Measurements from ENCODE around the gene BCL11A.

DNA sequence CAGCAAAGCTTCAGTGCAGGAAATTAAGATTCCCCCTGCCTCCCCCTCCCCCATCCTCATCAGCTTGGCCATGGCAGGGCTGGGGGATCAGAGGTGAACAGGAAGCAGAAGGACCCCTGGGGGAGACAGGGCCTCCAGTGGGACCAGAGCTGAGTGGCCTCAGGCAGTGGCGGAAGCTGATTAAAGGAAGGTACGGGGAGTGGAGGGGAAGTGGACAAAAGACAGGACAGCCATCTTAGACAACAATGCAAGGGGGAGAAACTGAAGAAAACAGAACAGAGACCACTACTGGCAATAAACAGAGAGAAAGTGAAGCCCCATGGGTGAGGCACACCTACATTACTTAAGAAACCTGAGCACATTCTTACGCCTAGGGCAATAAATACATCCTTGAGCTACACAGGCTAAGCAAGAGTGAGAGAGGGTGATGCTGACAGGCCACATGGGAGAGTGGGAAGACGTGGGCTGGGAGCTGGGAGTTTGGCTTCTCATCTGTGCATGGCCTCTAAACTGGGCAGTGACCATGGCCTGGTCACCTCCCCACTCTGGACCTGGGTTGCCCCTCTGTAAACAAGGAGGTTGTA is 59.6 kb downstream of the BCL11A start:
- TF ChIP-seq, protein P1, sequence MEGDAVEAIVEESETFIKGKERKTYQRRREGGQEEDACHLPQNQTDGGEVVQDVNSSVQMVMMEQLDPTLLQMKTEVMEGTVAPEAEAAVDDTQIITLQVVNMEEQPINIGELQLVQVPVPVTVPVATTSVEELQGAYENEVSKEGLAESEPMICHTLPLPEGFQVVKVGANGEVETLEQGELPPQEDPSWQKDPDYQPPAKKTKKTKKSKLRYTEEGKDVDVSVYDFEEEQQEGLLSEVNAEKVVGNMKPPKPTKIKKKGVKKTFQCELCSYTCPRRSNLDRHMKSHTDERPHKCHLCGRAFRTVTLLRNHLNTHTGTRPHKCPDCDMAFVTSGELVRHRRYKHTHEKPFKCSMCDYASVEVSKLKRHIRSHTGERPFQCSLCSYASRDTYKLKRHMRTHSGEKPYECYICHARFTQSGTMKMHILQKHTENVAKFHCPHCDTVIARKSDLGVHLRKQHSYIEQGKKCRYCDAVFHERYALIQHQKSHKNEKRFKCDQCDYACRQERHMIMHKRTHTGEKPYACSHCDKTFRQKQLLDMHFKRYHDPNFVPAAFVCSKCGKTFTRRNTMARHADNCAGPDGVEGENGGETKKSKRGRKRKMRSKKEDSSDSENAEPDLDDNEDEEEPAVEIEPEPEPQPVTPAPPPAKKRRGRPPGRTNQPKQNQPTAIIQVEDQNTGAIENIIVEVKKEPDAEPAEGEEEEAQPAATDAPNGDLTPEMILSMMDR (IDR thresholded peaks at IDR 0.05) = no peak
- TF ChIP-seq, protein P2, sequence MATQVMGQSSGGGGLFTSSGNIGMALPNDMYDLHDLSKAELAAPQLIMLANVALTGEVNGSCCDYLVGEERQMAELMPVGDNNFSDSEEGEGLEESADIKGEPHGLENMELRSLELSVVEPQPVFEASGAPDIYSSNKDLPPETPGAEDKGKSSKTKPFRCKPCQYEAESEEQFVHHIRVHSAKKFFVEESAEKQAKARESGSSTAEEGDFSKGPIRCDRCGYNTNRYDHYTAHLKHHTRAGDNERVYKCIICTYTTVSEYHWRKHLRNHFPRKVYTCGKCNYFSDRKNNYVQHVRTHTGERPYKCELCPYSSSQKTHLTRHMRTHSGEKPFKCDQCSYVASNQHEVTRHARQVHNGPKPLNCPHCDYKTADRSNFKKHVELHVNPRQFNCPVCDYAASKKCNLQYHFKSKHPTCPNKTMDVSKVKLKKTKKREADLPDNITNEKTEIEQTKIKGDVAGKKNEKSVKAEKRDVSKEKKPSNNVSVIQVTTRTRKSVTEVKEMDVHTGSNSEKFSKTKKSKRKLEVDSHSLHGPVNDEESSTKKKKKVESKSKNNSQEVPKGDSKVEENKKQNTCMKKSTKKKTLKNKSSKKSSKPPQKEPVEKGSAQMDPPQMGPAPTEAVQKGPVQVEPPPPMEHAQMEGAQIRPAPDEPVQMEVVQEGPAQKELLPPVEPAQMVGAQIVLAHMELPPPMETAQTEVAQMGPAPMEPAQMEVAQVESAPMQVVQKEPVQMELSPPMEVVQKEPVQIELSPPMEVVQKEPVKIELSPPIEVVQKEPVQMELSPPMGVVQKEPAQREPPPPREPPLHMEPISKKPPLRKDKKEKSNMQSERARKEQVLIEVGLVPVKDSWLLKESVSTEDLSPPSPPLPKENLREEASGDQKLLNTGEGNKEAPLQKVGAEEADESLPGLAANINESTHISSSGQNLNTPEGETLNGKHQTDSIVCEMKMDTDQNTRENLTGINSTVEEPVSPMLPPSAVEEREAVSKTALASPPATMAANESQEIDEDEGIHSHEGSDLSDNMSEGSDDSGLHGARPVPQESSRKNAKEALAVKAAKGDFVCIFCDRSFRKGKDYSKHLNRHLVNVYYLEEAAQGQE (IDR thresholded peaks at IDR 0.05; ENCODE audit: insufficient read depth in 1 of 2, low read depth in 2 of 2, low read length in 1 of 2) = no peak
- TF ChIP-seq POLR2AphosphoS5 (IDR thresholded peaks at IDR 0.05; ENCODE audit: low read depth, low read length) = no peak
